Activated effector memory CD4-positive, alpha-beta T cell treated with anti-CD3 and anti-CD28 coated beads, Interleukin-2, amount 50 U/mL, for 16 hours (primary cell): ENCODE measurements around the gene SIK1.
"Not testable (repeated sequence)": the region's sequence is repeated elsewhere in the genome, so short reads cannot be mapped to it uniquely, and the experiment has no call there.

Experiments
- DNase-seq: peaks from one replicate; pipeline ENCODE4 v3.0.0-alpha.2; 2020

The SIK1 gene

DNA sequence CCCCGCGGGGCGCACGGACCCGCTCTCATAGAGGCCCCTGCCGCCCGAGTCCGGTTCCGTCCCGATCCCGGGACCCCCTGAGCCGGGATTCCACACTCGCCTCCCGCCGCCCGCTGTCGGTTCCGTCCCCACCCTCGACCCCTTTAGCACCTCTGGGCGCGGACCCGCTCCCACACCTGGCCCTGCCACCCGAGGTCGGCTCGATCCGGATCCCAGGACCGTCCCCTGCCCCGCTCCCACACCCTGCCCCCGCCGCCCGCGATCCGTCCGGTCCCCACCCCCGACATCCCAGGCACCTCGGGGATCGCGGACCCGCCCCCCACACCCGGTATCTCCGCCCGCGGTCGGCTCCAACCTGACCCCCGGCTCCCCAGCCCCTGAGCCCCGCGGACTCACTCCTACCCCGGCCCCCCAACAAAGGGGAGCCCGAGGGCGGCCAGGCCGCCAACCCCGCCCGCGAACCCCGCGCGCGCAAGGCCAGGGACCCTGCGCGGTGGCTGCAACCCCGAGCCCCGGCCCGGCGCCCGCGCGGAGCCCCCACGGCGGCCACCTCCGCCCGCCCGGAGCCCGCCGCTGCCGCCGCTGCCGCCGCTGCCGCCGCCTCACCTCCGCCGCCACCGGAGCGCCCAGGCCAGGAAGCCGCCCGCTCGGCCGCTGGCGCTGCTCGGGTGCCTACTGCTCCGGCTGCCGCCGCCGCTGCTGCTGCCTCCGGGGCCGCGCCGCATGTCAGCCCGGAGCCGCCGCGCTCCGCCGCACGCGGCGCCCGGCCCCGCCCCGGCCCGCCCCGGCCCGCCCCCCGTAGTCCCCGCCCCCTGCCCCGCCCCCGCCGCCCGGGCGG lies at the start of gene SIK1:
Gene SIK1, minus strand, starts transcription at position 728 of the 838 bp plus-strand sequence. CDS start 953 bp downstream, outside the sequence.
- peak; percentile 62 for DNase-seq

DNA sequence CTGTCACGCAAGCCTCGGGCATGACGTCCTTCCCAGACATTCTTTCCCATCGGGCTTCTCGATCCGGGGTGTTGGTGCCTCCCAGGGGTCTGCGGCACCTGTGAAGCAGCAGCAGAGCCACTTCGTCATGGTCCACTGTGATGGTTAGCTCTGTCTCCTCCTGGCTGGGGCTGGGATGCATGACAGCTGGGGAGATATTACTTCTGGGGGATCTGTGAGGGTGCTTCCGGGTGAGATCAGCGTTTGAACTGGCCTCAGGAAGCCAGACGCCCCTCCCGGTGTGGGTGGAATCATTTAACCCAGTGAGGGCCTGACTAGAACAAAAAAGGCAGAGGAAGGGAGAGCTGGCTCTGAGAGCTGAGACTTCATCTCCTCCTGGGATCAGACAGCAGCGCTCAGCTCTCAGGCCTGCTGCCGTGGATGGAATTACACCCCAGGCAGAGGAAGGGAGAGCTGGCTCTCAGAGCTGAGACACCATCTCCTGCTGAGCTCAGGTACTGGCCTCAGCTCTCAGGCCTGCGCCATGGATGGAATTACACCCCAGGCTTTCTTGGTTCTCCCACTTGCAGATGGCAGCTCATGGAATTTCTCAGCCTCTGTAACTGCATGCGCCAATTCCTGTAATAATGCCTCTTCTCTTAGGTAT lies 44.8 kb upstream of the SIK1 start:
- not testable (repeated sequence) for DNase-seq

DNA sequence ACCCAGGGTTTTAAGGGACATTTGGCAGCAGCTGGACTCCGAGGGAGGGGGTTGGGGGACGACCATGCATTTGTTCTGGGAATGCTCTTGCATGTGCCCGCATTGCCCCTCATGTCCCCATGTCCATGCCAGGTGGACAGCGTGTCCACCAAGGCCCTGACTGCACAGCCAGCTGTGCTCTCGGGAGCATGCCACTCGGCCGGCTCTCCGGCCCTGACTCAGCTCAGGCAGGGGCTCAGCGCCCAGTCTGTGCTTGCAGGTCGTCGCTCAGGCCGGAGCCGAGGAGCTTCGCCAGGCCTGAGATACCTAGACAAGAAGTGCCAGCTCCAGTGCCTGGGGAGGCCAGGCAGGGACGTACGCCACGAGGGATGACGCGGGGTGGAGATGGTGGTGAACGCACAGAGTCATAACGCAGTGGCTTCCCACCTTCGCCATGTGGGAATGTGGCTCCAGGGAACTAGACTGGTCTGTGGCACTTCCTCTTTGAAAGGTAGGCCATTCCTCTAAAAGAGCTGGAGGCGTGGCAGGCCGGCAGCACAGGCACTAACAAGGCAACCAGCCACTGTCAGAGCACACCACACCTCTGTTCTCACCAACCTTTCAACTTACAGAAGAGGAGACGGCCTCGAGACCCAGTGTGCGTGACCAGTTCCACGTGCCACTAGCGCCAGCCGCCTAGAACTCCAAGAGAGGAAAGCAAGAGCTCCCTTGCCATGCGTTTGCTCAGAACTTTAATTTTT lies 43.0 kb upstream of the SIK1 start:
- DNase-seq, result not testable (repeated sequence)

DNA sequence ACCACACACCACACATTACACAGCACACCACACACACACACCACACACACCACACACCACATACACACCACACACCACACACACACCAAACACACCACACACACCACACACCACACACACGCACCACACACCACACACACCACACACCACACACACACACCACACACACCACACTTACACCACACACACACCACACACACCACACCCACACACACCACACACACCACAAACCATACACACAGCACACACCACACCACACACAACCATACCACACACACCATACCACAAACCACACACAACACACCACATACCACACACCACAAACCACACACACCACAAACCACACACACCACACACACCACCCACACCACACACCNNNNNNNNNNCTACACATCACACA lies 40.9 kb upstream of the SIK1 start:
- DNase-seq, result peak; percentile 45

DNA sequence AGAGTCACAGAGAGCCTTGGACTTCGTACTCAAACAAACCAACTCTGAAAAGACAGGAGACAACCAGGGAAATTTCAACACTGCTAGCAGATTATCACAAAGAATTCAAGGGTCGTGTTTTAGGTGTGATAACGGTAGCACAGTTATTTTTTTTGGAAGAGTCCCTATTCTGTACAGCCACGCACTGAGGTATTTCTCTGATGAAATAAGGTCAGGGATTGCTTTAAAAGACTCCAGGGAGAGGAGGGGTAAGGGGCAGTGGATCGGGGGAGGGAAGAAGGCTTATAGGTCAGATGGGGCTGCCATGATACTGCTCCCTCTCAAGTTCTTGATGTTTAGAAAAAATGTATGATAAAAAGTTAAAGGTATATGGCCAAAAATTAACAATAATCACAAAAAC lies 38.2 kb upstream of the SIK1 start:
- not testable (repeated sequence) for DNase-seq

DNA sequence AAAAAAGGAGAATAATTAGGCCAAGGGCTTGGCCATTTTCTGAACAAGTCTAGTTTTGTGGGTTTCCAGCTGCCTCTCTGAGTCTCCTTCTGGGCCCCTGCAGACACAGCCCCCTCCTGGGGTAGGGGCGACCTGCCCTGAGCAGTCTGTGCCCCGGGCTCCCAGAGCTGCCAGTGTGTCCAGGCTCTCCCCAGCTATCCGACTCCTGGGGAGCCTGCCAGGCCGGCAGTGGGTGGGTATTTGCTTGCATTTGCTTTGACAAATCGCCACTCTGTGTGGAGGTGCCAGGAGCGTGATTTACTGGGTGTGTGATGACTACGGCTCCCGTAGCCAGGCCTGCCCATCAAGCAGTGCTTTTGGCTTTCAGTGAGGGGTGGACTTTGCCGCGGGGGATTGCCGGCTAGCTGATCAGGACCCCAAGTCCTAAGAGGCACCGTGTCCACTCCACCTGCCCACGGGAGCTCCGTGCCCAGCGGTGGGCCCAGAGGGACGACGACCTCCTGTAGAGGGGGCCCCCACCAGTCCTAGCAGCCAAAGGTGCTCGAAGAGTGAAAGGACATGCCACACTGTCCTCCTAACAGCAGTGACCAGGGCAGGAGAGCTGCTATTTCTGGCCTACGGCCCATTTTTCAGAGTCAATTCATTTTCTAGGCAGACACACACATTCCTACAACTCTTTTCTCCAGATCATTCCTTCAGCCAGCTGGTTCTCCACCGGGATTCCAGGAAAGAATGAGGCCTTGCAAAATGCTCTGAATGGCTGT lies 36.7 kb upstream of the SIK1 start:
- not testable (repeated sequence) for DNase-seq

DNA sequence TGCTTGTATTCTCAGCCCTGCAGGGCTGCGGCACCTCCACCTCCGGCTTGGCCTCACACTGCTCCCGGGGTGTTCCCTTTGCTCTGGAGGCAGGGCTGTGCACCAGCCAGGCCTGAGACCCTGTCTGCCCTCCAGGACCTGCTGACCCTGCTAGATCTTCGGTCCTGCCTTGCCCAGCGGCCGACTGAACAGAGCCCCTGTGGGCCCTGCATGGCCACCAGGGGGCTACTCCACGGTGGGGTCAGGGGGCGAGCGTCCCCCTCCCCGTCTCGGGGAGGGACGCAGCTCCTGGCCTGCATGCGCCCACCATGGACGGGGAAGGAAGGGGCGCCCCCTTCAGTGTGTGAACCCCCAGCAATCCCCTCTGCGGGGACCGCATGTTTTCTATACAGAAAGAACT lies 36.0 kb upstream of the SIK1 start:
- not testable (repeated sequence) for DNase-seq

DNA sequence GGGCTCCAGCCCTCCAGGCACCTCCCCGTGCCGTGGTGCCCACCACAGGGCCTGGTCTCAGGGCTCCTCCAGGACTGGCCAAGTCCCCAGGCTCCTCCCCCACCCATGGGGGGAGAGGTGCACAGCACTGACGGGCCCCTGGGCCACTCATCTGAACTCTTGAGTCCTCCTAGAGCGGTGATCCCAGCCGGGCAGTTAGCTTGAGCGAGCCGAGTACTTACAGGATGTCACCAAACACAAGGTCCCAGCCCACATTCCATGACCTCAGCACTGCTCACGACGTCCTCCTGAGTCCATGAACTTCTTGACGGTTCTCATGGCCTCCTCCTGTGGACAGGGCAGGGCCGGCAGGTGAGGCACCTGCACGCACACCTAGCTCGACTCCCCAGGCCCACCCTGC lies 33.5 kb upstream of the SIK1 start:
- DNase-seq, result not testable (repeated sequence)

DNA sequence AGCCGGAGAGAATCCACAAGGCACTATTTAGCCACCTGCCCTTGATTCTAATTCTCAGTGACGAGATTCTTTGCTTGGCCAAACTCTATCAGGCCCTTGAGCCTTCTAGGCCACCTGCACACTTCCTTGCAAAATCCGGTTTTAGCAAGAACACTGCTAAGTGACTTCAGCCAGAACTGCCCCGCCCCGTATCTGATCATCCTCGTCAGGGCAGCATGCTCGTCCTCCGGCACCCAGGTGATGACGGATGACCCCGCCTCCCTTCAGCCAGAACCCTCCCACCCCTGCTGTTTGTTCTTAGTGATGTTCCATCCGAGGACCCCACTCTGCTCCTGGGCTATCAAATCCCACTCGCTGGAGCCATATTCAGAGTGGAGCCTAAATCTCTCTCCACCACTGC lies 32.1 kb upstream of the SIK1 start:
- DNase-seq, result peak; percentile 4

DNA sequence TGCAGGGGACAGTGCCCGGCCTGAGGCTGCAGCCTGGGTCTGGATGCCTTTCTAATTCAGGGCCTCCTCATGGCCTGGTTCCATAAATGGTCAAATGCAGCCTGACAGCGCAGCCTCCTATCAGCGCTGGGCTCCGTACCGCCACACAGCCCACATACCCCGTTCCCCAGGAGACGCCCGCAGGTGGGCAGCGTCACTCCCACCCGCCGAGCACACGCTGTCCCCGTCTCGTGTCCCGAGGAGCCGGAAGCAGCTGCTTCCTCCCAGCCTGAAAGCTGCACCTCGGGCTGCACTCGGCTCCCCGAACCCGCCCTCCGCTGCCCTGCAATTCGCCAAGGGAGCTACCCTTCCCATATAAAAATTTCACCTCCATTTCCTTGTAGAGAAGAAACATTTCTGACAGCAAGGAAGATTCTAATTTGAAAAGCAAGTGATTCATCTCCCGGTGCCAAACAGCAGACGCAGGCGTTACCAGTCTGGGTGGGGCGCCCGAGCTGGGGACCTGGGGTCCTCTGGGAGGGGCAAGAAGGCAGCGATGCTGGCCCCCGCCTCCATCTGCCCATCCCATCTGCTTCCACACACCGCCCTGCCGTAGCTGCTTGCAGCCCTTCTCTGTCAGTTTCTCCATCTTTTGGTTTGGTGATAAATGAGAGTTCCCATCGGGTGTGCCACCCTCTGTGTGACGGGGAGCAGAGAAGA lies 29.8 kb upstream of the SIK1 start:
- DNase-seq, result not testable (repeated sequence)

DNA sequence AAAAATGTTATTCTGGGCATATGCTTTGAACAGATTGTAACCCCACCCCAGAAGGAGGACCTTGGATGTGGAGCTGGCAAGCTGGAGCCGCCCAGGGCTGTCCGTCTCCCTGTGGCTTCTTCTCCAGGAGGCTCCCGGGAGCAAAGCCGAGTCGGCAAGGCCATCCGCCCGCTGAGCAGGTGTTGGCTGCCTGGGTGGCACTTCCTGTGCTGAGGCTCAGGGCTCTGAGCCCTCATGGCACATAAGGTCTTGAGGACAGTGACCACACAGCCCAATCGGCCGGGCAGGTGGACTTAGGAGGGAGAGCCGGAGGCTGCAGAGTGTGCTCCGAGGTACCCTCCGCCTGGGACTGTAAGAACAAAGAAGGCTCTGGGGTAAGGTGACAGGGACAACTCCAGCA lies 28.8 kb upstream of the SIK1 start:
- DNase-seq, result not testable (repeated sequence)

DNA sequence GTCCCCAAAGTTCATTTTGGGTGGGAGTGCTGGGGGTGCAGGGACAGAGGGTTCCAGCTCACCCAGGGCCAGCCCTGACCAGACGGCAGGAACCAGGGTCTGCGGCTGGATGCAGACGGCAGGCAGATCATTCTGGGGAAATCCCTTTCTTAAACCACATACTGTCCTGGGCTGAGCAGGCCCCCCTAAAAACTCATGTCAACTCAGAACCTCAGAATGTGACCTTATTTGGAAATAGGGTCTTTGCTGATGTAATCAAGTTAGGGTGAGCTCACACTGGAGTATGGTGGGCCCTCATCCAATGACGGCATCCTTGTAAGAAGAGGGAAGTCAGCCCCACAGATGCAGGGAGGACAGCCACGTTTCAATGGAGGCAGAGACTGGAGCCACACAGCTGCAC lies 27.2 kb upstream of the SIK1 start:
- not testable (repeated sequence) for DNase-seq

DNA sequence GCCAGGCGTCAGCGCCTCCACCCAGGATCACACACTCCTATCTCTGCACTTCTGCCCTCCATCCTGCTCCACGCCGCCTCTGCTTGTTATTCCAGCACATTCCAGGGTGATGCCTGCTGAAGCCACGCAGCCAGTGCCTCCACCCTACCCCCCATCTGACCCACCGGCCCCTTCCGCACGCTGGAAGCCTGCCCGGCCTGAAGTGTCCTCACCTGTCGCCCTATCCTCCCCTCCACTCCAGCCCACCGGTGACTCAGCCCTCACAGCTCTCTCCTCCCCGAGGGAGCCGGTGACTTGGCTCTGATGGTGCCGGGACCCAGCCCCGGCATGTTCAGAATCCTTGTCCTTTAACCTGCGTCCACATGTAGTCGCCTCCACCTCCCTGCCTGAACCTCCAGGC lies 24.9 kb upstream of the SIK1 start:
- DNase-seq, result not testable (repeated sequence)

DNA sequence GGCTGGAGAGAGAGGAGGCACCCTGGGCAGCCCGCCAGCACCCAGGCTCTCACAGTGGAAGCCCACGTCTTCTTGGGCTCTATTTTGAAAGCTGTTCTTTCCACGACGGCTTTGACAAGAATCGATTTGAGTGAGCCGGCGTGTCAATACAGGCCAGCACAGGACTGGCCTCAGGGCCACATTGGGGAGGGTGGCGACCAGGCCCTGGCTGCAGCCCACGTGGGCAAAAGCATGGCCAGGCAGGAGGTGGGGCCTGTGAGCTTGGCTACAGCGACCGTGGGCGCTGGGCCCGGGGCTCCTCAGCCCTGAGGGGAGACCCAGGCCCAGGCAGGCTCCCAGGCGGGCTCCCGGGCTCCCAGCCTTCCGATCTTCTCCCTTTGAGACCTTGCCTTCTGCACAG lies 23.4 kb upstream of the SIK1 start:
- not testable (repeated sequence) for DNase-seq

DNA sequence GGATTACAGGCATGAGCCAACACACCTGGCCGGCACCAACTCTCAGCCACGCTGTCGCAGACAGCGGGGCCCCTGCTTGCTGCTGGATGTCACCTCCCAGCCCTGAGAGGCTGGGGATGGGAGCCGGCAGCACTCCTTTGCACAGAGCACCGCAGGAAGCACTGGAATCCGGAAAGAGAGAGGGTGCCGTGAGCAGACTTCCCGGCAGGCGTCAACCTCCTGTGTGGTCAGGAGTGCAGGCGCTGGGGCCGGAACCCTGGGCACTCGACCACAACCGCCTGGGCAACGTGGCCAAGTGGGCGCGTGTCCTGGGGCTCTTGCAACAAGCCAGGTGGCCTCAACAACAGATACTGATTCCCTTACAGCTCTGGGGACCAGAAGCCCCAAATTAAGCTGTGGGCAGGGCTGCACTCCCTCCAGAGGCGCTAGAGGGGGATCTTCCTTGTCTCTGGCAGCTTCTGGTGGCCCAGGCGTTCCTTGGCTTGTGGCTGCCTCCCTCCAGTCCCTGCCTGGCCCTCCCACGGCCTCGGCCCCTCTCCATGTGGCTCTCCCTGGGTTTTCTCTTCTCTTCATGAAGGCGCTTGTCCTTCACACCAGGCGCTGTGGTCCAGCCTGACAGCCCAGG lies 20.5 kb upstream of the SIK1 start:
- DNase-seq, result not testable (repeated sequence)

DNA sequence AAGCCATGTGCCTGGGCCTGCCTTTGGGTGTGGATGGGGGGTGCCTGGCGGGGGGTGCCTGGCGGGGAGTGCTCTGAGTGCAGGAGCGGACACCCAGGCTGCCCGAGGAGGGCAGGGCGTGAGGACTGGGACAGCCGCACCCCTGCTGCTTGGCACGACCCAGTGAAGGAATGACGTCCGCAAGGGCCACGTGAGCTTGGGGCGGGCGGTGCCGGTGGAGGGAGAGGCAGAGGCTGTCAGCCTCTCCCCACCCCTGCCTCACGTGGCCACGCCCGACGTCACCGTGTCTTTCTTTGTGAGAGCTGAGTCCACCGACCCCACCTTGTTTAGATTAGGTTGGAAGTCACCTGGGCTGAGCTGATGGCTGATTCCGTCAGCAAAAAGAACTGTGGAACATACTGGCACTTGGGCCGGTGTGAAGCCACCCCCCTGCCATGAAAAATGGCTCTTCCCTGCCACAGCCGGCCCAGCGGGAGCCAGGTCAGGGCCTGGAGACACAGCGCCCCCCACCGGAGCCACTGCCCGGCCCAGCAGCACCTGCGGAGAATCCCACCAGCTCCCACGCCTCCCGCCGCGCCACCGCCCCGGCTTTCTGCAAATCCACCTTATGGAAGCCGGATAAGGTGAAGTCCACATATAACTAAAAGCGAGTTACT lies 19.5 kb upstream of the SIK1 start:
- DNase-seq, result not testable (repeated sequence)

DNA sequence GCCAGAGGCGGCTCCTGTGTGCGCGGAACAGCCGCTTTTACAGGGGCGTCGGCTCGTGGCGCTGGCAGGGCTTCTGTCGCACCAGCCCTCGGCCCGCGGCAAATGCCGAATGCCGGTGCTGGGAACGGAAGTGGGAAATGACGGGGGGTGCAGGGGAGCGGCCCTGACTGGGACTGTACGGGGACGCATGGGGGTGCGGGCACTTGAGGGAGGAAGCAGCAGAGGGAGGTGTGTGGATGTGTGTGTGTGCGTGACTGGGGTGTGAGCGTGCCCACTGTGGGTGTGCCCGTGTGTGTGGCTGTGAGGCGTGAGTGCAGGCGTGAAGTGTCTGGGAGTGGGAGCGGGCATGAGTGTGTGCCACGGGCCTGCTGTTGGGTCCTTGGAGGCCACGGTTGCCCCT lies 17.6 kb upstream of the SIK1 start:
- DNase-seq, result not testable (repeated sequence)

DNA sequence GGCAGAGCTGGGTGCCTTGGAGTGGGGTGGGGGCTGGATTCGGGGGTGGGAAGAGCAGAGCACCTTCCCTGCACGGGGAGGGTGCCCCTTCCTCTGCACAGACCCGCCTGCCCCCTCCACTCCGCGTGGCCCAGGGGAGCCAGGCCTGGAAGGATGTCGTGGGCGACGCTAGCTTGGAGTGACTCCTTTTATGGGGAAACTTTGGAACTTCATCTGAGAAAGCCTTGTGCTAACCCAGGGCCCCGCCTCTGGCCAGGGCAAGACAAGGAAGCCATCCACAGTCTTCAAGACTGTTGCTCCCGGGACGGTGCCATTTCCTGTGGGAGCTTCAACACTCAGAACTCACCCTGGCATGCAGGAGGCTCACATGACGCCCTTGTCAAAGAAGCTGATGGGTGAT lies 15.6 kb upstream of the SIK1 start:
- DNase-seq, result not testable (repeated sequence)

DNA sequence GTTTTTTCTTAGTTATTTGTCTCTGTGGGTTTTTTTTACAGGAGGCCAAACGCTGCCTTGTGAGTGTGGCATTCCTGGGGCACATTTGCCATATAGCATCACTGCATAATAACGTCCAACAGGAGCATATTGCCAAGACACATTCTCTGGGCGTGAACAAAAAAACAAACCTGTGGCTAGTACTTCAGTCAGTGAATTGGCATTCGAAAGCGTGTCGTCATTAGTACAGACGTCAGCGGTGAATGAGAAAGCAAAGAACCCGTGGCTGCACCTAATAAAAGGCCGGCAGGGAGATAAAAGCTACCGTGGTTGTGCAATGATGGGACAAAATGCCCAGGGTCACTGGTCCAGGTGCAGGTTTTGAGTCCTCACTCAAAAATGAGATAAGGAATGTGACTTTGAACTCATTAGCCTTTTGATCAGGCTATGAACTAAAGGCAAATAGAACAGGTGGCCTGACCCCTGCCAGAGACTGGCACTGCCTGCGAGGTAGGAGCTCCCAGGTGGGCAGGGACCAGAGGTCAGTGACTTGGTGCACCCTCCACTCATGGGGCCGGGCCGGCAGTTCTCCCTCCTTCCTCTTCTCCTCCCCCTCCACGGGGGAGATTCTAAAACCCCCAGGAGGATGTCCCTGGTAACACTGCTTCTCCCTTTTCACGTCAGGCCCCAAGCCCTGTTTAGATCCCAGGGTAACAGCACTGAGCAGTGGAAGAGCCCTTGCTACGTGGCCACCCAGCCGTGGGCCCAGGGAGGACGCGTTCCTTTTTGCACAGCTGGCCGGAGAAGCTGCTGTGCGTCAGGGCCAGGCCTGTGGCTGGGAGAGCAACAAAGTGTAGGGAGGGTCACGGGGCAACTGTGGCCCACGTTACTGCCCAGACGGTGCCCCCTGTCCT lies 14.2 kb upstream of the SIK1 start:
- DNase-seq, result not testable (repeated sequence)
